Epidermal melanocyte (primary cell): Measurements from ENCODE around the gene NTRK3.
"Not testable (repeated sequence)": the region's sequence is repeated elsewhere in the genome, so short reads cannot be mapped to it uniquely, and the experiment has no call there.

Experiments used
- DNase-seq: peaks from one replicate; pipeline ENCODE4 v3.0.0; 2011; ENCODE audit warnings: low spot score; ENCODE audit not compliant: insufficient read length

The NTRK3 gene

DNA sequence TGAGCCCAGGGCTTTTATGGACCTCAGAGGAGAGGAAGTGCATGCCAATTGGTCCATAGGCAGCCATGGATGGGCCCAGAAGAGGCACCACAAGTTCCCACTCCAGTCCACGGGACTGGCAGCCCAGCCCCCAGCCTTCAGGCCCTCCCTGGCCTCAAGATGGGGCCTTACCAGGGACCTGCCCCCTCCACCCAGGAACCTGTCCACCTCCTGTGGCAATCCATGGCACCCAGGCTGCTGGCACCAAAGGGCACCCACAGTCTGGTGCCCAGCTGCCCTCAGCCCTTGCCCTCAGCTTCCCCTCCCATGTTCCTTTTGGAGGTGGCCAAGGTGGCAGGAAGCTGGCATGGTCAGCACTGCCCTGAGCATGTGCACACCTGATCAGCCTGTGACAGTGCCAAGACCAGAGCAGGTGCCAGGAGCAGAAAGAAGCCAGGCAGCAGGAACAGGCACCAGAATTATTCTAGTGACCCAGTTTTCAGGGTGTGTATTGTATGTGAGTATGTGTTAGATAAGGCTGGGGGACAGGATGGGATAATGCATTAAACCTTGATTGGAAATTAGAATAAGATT lies 415.0 kb downstream of the NTRK3 start:
- no peak for DNase-seq

DNA sequence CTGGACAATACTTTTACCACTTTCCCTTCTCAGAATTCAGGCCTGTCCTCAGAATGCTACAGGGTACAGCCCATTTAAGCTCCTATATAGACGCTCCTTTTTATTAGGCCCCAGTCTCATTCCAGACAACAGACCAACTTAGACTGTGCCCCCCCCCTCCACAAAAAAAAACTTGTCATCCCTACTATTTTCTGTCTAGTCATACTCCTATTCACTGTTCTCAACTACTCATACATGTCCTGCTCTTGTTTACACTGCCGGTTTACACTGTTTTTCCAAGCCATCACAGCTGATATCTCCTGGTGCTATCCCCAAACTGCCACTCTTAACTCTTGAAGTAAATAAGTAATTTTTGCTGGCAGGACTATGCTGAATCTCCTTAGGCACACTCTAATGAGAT lies 420.7 kb downstream of the NTRK3 start:
- DNase-seq: not testable (repeated sequence)

DNA sequence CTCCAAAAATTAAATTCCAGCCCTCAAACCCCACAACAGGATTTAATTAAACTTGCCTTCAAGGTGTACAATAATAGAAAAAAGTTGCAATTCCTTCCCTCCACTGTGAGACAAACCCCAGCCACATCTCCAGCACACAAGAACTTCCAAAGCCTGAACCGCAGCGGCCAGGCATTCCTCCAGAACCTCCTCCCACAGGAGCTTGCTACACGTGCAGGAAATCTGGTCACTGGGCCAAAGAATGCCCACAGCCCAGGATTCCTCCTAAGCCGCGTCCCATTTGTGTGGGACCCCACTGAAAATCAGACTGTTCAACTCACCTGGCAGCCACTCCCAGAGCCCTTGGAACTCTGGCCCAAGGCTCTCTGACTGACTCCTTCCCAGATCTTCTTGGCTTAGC lies 423.2 kb downstream of the NTRK3 start:
- not testable (repeated sequence) for DNase-seq

GRCh38 chr15:87829332-87830050 lies 427.0 kb downstream of the NTRK3 start:
- DNase-seq: no peak

DNA sequence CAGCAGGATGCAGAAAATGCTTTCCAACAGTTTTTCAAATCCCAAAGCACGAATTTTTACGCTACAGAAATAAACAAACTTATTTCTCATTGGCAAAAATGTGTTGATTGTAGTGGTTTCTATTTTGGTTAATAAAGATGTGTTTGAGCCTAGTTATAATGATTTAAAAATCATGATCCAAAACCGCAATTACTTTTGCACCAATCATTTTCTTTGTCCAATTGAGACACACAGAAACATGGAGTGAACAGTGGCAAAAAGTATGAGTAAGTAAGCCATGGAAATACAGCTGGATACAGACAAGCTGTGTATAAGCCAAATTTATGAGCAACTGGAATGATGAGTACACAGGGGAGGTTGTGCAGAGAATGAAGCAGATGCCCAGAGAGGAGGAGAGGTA lies 427.9 kb downstream of the NTRK3 start:
- DNase-seq: no peak

GRCh38 chr15:87827131-87827530 lies 429.4 kb downstream of the NTRK3 start:
- no peak for DNase-seq

- no peak for DNase-seq
These were observed 430.3 kb downstream of the NTRK3 start for GRCh38 chr15:87826119-87826747.

- DNase-seq: no peak
These were observed 437.8 kb downstream of the NTRK3 start for GRCh38 chr15:87818756-87819155.

GRCh38 chr15:87817553-87817952 lies 439.0 kb downstream of the NTRK3 start:
- DNase-seq: no peak

GRCh38 chr15:87816811-87817210 lies 439.7 kb downstream of the NTRK3 start:
- no peak for DNase-seq

DNA sequence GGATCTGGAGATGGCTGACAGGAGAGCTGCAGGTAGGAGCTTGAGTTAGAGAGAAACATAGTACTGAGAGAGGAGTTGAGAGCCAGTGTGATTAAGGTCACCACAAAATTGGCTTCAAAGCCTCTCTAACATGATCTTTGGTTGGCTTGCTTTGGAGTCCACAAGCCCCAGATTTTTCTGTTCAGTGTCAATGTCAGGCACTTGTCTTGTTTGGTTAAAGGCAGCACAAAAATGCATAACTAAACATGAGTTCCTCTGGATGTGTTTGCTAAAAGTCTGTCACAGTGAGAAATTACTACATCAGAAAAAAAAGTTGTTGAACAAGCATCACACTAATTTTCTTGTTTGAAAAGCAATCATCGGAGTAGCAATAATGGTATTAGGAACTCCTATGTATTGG lies 440.5 kb downstream of the NTRK3 start:
- DNase-seq: no peak
